K562 (cell line): ENCODE results near the gene CASTOR1. TPM values are rescaled to one million over a fixed set of nuclear protein-coding genes. Genes with fewer than 3 reads are reported as not detected.

Experiments
- ARID1B ChIP-seq: fragments of 450-650 bp; IDR thresholded peaks from 2 replicates; pipeline ENCODE4 v1.6.1; 2016; ENCODE audit warnings: antibody characterized with exemption, mild to moderate bottlenecking, inconsistent platforms
- BHLHE40 ChIP-seq: IDR thresholded peaks from 2 replicates; pipeline ENCODE4 v1.6.1; 2011; ENCODE audit warnings: low read length, improper control_type of control experiment
- C11orf30 ChIP-seq: fragments of 450-650 bp; IDR thresholded peaks from 2 replicates; pipeline ENCODE4 v1.6.1; 2016; ENCODE audit warnings: low read depth, mild to moderate bottlenecking
- CBX5 ChIP-seq: IDR thresholded peaks from 2 replicates; pipeline ENCODE4 v1.6.1; 2014; ENCODE audit warnings: low read depth, borderline replicate concordance
- DDX20 ChIP-seq: fragments of 450-650 bp; IDR thresholded peaks from 2 replicates; pipeline ENCODE4 v1.6.1; 2016; ENCODE audit warnings: missing genetic modification characterization, low read depth, mild to moderate bottlenecking, missing compliant biosample characterization, moderate library complexity
- DPF2 ChIP-seq: fragments of 450-650 bp; IDR thresholded peaks from 2 replicates; pipeline ENCODE4 v1.6.1; 2016
- FOXM1 ChIP-seq, 2 experiments: fragments of 450-650 bp in 1 of 2; sonication (generic) in 1 of 2; formaldehyde crosslinking in 1 of 2; IDR thresholded peaks; 2 replicates each; pipeline versions ENCODE4 v1.6.1 to v1.9.0; 2017 to 2022; ENCODE audit warnings: low read depth in 2 of 2, mild to moderate bottlenecking in 2 of 2, missing genetic modification reagents in 1 of 2, moderate library complexity in 1 of 2
- FOXP1 ChIP-seq: sonication (generic); formaldehyde crosslinking; IDR thresholded peaks from 2 replicates; pipeline ENCODE4 v1.8.0; 2022; ENCODE audit warnings: mild to moderate bottlenecking, missing genetic modification reagents
- GABPB2 ChIP-seq: fragments of 250-450 bp; sonication (Bioruptor Pico); conservative IDR thresholded peaks from 2 replicates; pipeline ENCODE4 v1.5.1; 2021; ENCODE audit warnings: mild to moderate bottlenecking
- HLTF ChIP-seq: fragments of 450-650 bp; IDR thresholded peaks from 2 replicates; pipeline ENCODE4 v1.6.1; 2016
- JUND ChIP-seq, 2 experiments: IDR thresholded peaks; 2 replicates in 1 of 2; 3 replicates in 1 of 2; pipeline ENCODE4 v1.6.1; 2011; ENCODE audit warnings: borderline replicate concordance in 2 of 2, low read depth in 2 of 2, low read length in 2 of 2, improper control_type of control experiment in 1 of 2, missing biosample characterization in 1 of 2, missing genetic modification characterization in 1 of 2, missing genetic modification reagents in 1 of 2
- KDM1A ChIP-seq, 2 experiments: fragments of 450-650 bp; IDR thresholded peaks; 2 replicates each; pipeline ENCODE4 v1.6.1; 2016; ENCODE audit warnings: mild to moderate bottlenecking in 2 of 2
- NCOA2 ChIP-seq, 2 experiments: fragments of 450-650 bp; IDR thresholded peaks; 2 replicates each; pipeline ENCODE4 v1.6.1; 2018; ENCODE audit warnings: mild to moderate bottlenecking in 2 of 2, moderate library complexity in 1 of 2; ENCODE audit not compliant: partially characterized antibody in 2 of 2
- NUFIP1 ChIP-seq: fragments of 450-650 bp; IDR thresholded peaks from 2 replicates; pipeline ENCODE4 v1.6.1; 2018; ENCODE audit not compliant: partially characterized antibody
- RBM14 ChIP-seq: fragments of 200-400 bp; formaldehyde crosslinking; IDR thresholded peaks from 2 replicates; pipeline ENCODE4 v1.6.1; 2018; ENCODE audit warnings: low read depth, mild to moderate bottlenecking, low read length, moderate library complexity, borderline replicate concordance; ENCODE audit not compliant: insufficient read depth
- SNIP1 ChIP-seq: fragments of 450-650 bp; IDR thresholded peaks from 2 replicates; pipeline ENCODE4 v1.7.1; 2017; ENCODE audit warnings: low read depth, mild to moderate bottlenecking
- TBL1XR1 ChIP-seq, 2 experiments: IDR thresholded peaks; 2 replicates each; pipeline ENCODE4 v1.6.1; 2012; ENCODE audit warnings: improper control_type of control experiment in 2 of 2, low read length in 2 of 2, mild to moderate bottlenecking in 1 of 2
- TCF3 ChIP-seq: sonication (generic); formaldehyde crosslinking; IDR thresholded peaks from 2 replicates; pipeline ENCODE4 v1.4.0; 2020; ENCODE audit warnings: mild to moderate bottlenecking, missing genetic modification reagents
- ZBTB7A ChIP-seq: IDR thresholded peaks from 2 replicates; pipeline ENCODE4 v1.6.1; 2011; ENCODE audit warnings: low read depth, mild to moderate bottlenecking, low read length, moderate library complexity, borderline replicate concordance; ENCODE audit not compliant: control insufficient read depth
- ZNF3 ChIP-seq: fragments of 250-450 bp; sonication (Bioruptor Pico); IDR thresholded peaks from 2 replicates; pipeline ENCODE4 v1.5.0; 2021; ENCODE audit warnings: mild to moderate bottlenecking, moderate library complexity
- ZNF444 ChIP-seq: fragments of 250-450 bp; sonication (Bioruptor Pico); IDR thresholded peaks from 2 replicates; pipeline ENCODE4 v1.4.0; 2020; ENCODE audit warnings: mild to moderate bottlenecking, moderate library complexity
- ZNF696 ChIP-seq: fragments of 250-450 bp; sonication (Bioruptor Pico); conservative IDR thresholded peaks from 2 replicates; pipeline ENCODE4 v1.4.0; 2020; ENCODE audit warnings: mild to moderate bottlenecking, moderate library complexity
- polyA plus RNA-seq, 8 experiments: library from polyadenylated mRNA; depleted of rRNA in 4 of 8; stranded (reverse) in 5 of 8; unstranded in 3 of 8; fragments of >200 nt; fragmentation: Nextera tagmentation in 2 of 8; fragmentation: Illumina TruSeq in 1 of 8; extraction: Ambion mirVana in 2 of 8; extraction: Trizol in 1 of 8; gene quantifications; 2 replicates each; pipeline versions ENCODE4 v1.2.1 to v1.2.3, GENCODE V29; 2011 to 2014; ENCODE audit warnings: inconsistent platforms in 1 of 8, missing spikeins in 1 of 8
- total RNA-seq, 7 experiments: library from RNA; depleted of rRNA in 6 of 7; stranded (reverse); fragments of >200 nt in 6 of 7; fragmentation: Illumina TruSeq in 2 of 7; extraction: Trizol in 2 of 7; gene quantifications; 2 replicates each; pipeline versions ENCODE4 v1.2.1 to v1.2.3, GENCODE V29; 2011 to 2021; ENCODE audit warnings: low replicate concordance in 1 of 7
- TF ChIP-seq, protein P1 (sequence below): IDR thresholded peaks from 3 replicates; pipeline ENCODE4 v1.6.1; 2011; ENCODE audit warnings: borderline replicate concordance, mild to moderate bottlenecking, moderate library complexity; ENCODE audit not compliant: insufficient read length; ENCODE audit errors: extremely low read depth
- TF ChIP-seq, protein P2 (sequence below): fragments of 450-650 bp; IDR thresholded peaks from 2 replicates; pipeline ENCODE4 v1.6.1; 2016; ENCODE audit warnings: missing biosample characterization, missing genetic modification characterization
- TF ChIP-seq, protein P3 (sequence below): IDR thresholded peaks from 2 replicates; pipeline ENCODE4 v1.6.1; 2016; ENCODE audit warnings: missing genetic modification characterization, missing compliant biosample characterization

The CASTOR1 gene
- total and polyA plus RNA-seq, 9 of the 15 experiments (the other 6 are each of a cell fraction or from before 2014, with no cell fraction given) = 0.35 to 2.6 (median 1.1) TPM

DNA sequence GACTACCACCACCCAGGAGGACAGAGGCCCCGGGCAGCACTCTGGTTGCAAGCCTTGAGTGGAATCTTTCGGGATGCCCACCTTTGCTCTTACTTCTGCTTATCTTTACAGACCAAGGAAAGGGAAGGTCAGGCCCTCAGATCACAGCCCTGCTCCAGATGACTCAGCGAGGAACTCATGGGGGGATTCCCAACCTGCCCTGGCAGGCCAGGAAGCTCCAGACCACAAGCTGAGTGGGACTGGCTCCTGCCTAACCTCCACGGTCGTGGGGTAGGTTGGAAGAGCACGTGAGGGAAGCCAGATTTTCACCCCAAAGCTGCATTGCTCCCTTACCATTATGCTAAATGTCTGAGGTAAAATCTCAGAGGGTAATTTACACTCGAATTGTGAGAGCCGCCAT is 25.6 kb upstream of the CASTOR1 start (continued):
- TF ChIP-seq FOXP1 (CRISPR knock-in tag) (no peak), DPF2 (0 out of 2 replicates have a peak, but pooled peaks have one; percentile 21), KDM1A (IDR thresholded peaks at IDR 0.05) (0 out of 4 replicates have a peak, but pooled peaks have one; percentile 8 to 12), C11orf30 (0 out of 2 replicates have a peak, but pooled peaks have one; percentile 8), JUND (IDR thresholded peaks at IDR 0.05; ENCODE audit: borderline replicate concordance, low read depth, low read length) (no peak), JUND (tag; IDR thresholded peaks at IDR 0.05; ENCODE audit: borderline replicate concordance, low read depth, low read length) (no peak; the same call in 2 of the 3 replicates), GABPB2 (no peak), ZBTB7A (no peak), TCF3 (peak; percentile 35), SNIP1 (no peak), NCOA2 (IDR thresholded peaks at IDR 0.05; ENCODE audit: partially characterized antibody in 2 of 2) (no peak), RBM14 (no peak), CBX5 (no peak), ZNF696 (CRISPR knock-in tag) (no peak), FOXM1 (IDR thresholded peaks at IDR 0.05; ENCODE audit: low read depth) (no peak), FOXM1 (CRISPR knock-in tag; IDR thresholded peaks at IDR 0.05; ENCODE audit: low read depth) (no peak), ZNF3 (no peak), TBL1XR1 (IDR thresholded peaks at IDR 0.05; ENCODE audit: low read length in 2 of 2) (no peak), ARID1B (peak; percentile 48; the same call in 1 of the 2 replicates), ZNF444 (CRISPR knock-in tag) (no peak), NUFIP1 (no peak), DDX20 (no peak), BHLHE40 (peak; percentile 47; the same call in 1 of the 2 replicates), HLTF (no peak)
- TF ChIP-seq, protein P1, sequence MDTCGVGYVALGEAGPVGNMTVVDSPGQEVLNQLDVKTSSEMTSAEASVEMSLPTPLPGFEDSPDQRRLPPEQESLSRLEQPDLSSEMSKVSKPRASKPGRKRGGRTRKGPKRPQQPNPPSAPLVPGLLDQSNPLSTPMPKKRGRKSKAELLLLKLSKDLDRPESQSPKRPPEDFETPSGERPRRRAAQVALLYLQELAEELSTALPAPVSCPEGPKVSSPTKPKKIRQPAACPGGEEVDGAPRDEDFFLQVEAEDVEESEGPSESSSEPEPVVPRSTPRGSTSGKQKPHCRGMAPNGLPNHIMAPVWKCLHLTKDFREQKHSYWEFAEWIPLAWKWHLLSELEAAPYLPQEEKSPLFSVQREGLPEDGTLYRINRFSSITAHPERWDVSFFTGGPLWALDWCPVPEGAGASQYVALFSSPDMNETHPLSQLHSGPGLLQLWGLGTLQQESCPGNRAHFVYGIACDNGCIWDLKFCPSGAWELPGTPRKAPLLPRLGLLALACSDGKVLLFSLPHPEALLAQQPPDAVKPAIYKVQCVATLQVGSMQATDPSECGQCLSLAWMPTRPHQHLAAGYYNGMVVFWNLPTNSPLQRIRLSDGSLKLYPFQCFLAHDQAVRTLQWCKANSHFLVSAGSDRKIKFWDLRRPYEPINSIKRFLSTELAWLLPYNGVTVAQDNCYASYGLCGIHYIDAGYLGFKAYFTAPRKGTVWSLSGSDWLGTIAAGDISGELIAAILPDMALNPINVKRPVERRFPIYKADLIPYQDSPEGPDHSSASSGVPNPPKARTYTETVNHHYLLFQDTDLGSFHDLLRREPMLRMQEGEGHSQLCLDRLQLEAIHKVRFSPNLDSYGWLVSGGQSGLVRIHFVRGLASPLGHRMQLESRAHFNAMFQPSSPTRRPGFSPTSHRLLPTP = no peak
- TF ChIP-seq, protein P2, sequence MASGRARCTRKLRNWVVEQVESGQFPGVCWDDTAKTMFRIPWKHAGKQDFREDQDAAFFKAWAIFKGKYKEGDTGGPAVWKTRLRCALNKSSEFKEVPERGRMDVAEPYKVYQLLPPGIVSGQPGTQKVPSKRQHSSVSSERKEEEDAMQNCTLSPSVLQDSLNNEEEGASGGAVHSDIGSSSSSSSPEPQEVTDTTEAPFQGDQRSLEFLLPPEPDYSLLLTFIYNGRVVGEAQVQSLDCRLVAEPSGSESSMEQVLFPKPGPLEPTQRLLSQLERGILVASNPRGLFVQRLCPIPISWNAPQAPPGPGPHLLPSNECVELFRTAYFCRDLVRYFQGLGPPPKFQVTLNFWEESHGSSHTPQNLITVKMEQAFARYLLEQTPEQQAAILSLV = no peak
- TF ChIP-seq, protein P3, sequence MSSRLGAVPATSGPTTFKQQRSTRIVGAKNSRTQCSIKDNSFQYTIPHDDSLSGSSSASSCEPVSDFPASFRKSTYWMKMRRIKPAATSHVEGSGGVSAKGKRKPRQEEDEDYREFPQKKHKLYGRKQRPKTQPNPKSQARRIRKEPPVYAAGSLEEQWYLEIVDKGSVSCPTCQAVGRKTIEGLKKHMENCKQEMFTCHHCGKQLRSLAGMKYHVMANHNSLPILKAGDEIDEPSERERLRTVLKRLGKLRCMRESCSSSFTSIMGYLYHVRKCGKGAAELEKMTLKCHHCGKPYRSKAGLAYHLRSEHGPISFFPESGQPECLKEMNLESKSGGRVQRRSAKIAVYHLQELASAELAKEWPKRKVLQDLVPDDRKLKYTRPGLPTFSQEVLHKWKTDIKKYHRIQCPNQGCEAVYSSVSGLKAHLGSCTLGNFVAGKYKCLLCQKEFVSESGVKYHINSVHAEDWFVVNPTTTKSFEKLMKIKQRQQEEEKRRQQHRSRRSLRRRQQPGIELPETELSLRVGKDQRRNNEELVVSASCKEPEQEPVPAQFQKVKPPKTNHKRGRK (tag) = no peak
